Osteocyte (in vitro differentiated cells): Measurements from ENCODE around the gene CARMIL3. TPM values are rescaled to one million over a fixed set of nuclear protein-coding genes. Genes with fewer than 3 reads are reported as not detected.
A peak's percentile ranks its signal among the peaks of the same experiment; 100 is the strongest.

Experiments used
- DNase-seq: peaks from one replicate; pipeline ENCODE4 v3.0.0; 2021; ENCODE audit warnings: mixed read lengths; ENCODE audit not compliant: unreplicated experiment; ENCODE audit errors: extremely low spot score
- H3K27ac Mint-ChIP-seq: one replicate; pipeline ENCODE4 v1.8.0; 2021; ENCODE audit warnings: mild to moderate bottlenecking, mixed read lengths; ENCODE audit not compliant: unreplicated experiment
- H3K27me3 Mint-ChIP-seq: one replicate; pipeline ENCODE4 v1.8.0; 2021; ENCODE audit warnings: mixed read lengths; ENCODE audit not compliant: unreplicated experiment
- H3K36me3 Mint-ChIP-seq: one replicate; pipeline ENCODE4 v1.8.0; 2021; ENCODE audit warnings: mixed read lengths; ENCODE audit not compliant: unreplicated experiment
- H3K4me1 Mint-ChIP-seq: one replicate; pipeline ENCODE4 v1.8.0; 2021; ENCODE audit warnings: mixed read lengths; ENCODE audit not compliant: unreplicated experiment
- H3K4me3 Mint-ChIP-seq: one replicate; pipeline ENCODE4 v1.8.0; 2021; ENCODE audit warnings: mild to moderate bottlenecking, moderate library complexity, mixed read lengths; ENCODE audit not compliant: unreplicated experiment
- H3K9me3 Mint-ChIP-seq: one replicate; pipeline ENCODE4 v1.8.0; 2021; ENCODE audit warnings: mixed read lengths; ENCODE audit not compliant: unreplicated experiment
- CTCF ChIP-seq: fragments of 200-600 bp; sonication (generic); IDR thresholded peaks from 2 replicates; pipeline ENCODE4 v1.5.0; 2021; ENCODE audit warnings: antibody characterized with exemption, mild to moderate bottlenecking, moderate library complexity
- total RNA-seq: library from RNA; stranded (reverse); gene quantifications from 2 replicates; pipeline ENCODE4 v1.2.1, GENCODE V29; 2021

The CARMIL3 gene
- total RNA-seq, 1 donor from 2014 or later: 0.35 TPM

- DNase-seq: no peak
- Mint-ChIP-seq H3K4me3 (peak overlapping the region; percentile 29), H3K9me3 (no peaks in the 10 kb centered on the region), H3K27ac (peak overlapping the region; percentile 90), H3K4me1 (peaks cover 26% of the 10 kb centered on the region), H3K36me3 (peaks cover 8% of the 10 kb centered on the region), H3K27me3 (no peaks in the 10 kb centered on the region)
- no peak for TF ChIP-seq CTCF
Observed at GRCh38 chr14:24093207-24093900, 41.5 kb downstream of the CARMIL3 start.

- H3K4me3 Mint-ChIP-seq: peak within 1 kb of the TSS; percentile 99
- no peaks in the 10 kb centered on the region for H3K9me3 Mint-ChIP-seq
- peak; percentile 98 for DNase-seq
- H3K27ac Mint-ChIP-seq: peak within 1 kb of the TSS; percentile 97
- TF ChIP-seq CTCF: peak; percentile 14
- H3K36me3 Mint-ChIP-seq: peaks cover 8% of the 10 kb centered on the region
- peaks cover 26% of the 10 kb centered on the region for H3K4me1 Mint-ChIP-seq
- H3K27me3 Mint-ChIP-seq: no peaks in the 10 kb centered on the region
Observed at GRCh38 chr14:24093901-24094840, 42.4 kb downstream of the CARMIL3 start, which contains the start of gene PCK2. PCK2 (plus strand) TSS chr14:24094311; CDS start chr14:24094406, 95 bp downstream.

- no peak for DNase-seq
- no peaks in the 10 kb centered on the region for H3K27me3 Mint-ChIP-seq
- peak overlapping the region; percentile 99 for H3K4me3 Mint-ChIP-seq
- no peaks in the 10 kb centered on the region for H3K9me3 Mint-ChIP-seq
- peak overlapping the region; percentile 97 for H3K27ac Mint-ChIP-seq
- no peak for TF ChIP-seq CTCF
- H3K4me1 Mint-ChIP-seq: peaks cover 26% of the 10 kb centered on the region
- peaks cover 14% of the 10 kb centered on the region for H3K36me3 Mint-ChIP-seq
Observed at GRCh38 chr14:24094841-24095270, 43.0 kb downstream of the CARMIL3 start.

- no peak for DNase-seq
- H3K27ac Mint-ChIP-seq: peak overlapping the region; percentile 97
Observed at GRCh38 chr14:24095271-24096068, 43.7 kb downstream of the CARMIL3 start.

More at GRCh38 chr14:24095271-24096068, 43.7 kb downstream of the CARMIL3 start:
- Mint-ChIP-seq H3K9me3 (no peaks in the 10 kb centered on the region), H3K27me3 (no peaks in the 10 kb centered on the region), H3K4me3 (peak overlapping the region; percentile 99), H3K36me3 (peaks cover 18% of the 10 kb centered on the region), H3K4me1 (peaks cover 26% of the 10 kb centered on the region)
- no peak for TF ChIP-seq CTCF
